K562 (cell line): ENCODE measurements around the gene NOP16. TPM values are rescaled to one million over a fixed set of nuclear protein-coding genes. Genes with fewer than 3 reads are reported as not detected.
A peak's percentile ranks its signal among the peaks of the same experiment; 100 is the strongest.

Experiments used
- ARID4B ChIP-seq: sonication (generic); formaldehyde crosslinking; IDR thresholded peaks from 2 replicates; pipeline ENCODE4 v1.8.0; 2022; ENCODE audit warnings: mild to moderate bottlenecking, missing genetic modification reagents
- ATF1 ChIP-seq, 2 experiments: fragments of 450-650 bp in 1 of 2; IDR thresholded peaks; 2 replicates each; pipeline ENCODE4 v1.6.1; 2016; ENCODE audit warnings: missing compliant biosample characterization in 1 of 2, missing genetic modification characterization in 1 of 2
- FOSL1 ChIP-seq: fragments of 200-800 bp; sonication (Bioruptor generic); conservative IDR thresholded peaks from 2 replicates; pipeline ENCODE4 v1.6.1; 2016; ENCODE audit warnings: missing genetic modification characterization, missing compliant biosample characterization
- ID3 ChIP-seq, 2 experiments: fragments of 250-450 bp in 1 of 2; fragments of 450-650 bp in 1 of 2; sonication (Bioruptor Pico) in 1 of 2; IDR thresholded peaks; 2 replicates each; pipeline versions ENCODE4 v1.6.1 to v1.8.0; 2016 to 2021; ENCODE audit warnings: mild to moderate bottlenecking in 2 of 2, moderate library complexity in 2 of 2, missing compliant biosample characterization in 1 of 2, missing genetic modification characterization in 1 of 2
- JUND ChIP-seq, 2 experiments: IDR thresholded peaks; 2 replicates in 1 of 2; 3 replicates in 1 of 2; pipeline ENCODE4 v1.6.1; 2011; ENCODE audit warnings: borderline replicate concordance in 2 of 2, low read depth in 2 of 2, low read length in 2 of 2, improper control_type of control experiment in 1 of 2, missing biosample characterization in 1 of 2, missing genetic modification characterization in 1 of 2, missing genetic modification reagents in 1 of 2
- KAT7 ChIP-seq: sonication (generic); formaldehyde crosslinking; IDR thresholded peaks from 2 replicates; pipeline ENCODE4 v1.8.0; 2022; ENCODE audit warnings: missing genetic modification reagents, mild to moderate bottlenecking, borderline replicate concordance
- NONO ChIP-seq, 2 experiments: fragments of 200-400 bp in 1 of 2; fragments of 450-650 bp in 1 of 2; formaldehyde crosslinking in 1 of 2; IDR thresholded peaks; 2 replicates each; pipeline ENCODE4 v1.6.1; 2017; ENCODE audit warnings: low read depth in 2 of 2, mild to moderate bottlenecking in 2 of 2, moderate library complexity in 2 of 2, low read length in 1 of 2
- NR4A1 ChIP-seq, 2 experiments: fragments of 250-450 bp in 1 of 2; fragments of 450-650 bp in 1 of 2; sonication (Bioruptor Pico) in 1 of 2; IDR thresholded peaks; 2 replicates each; pipeline versions ENCODE4 v1.4.0 to v1.6.1; 2016 to 2020; ENCODE audit warnings: mild to moderate bottlenecking in 2 of 2, missing compliant biosample characterization in 1 of 2, missing genetic modification characterization in 1 of 2, moderate library complexity in 1 of 2
- RBM25 ChIP-seq: fragments of 200-400 bp; formaldehyde crosslinking; IDR thresholded peaks from 2 replicates; pipeline ENCODE4 v1.6.1; 2018; ENCODE audit warnings: low read length, low read depth, moderate library complexity; ENCODE audit not compliant: severe bottlenecking
- RCOR1 ChIP-seq, 2 experiments: IDR thresholded peaks; 2 replicates each; pipeline ENCODE4 v1.6.1; 2012; ENCODE audit warnings: low read depth in 2 of 2, low read length in 2 of 2, borderline replicate concordance in 1 of 2, improper control_type of control experiment in 1 of 2
- SMAD3 ChIP-seq: fragments of 450-650 bp; formaldehyde crosslinking; conservative IDR thresholded peaks from 2 replicates; pipeline ENCODE4 v1.4.0; 2020; ENCODE audit warnings: mild to moderate bottlenecking
- SMAD4 ChIP-seq: fragments of 250-450 bp; sonication (Bioruptor Pico); conservative IDR thresholded peaks from 2 replicates; pipeline ENCODE4 v1.8.0; 2021; ENCODE audit warnings: inconsistent platforms, mild to moderate bottlenecking, moderate library complexity
- THAP12 ChIP-seq: fragments of 250-450 bp; sonication (Bioruptor Pico); IDR thresholded peaks from 2 replicates; pipeline ENCODE4 v1.9.0; 2021; ENCODE audit warnings: mild to moderate bottlenecking, inconsistent platforms
- ZFPM2 ChIP-seq: fragments of 250-450 bp; sonication (Bioruptor Pico); IDR thresholded peaks from 2 replicates; pipeline ENCODE4 v1.5.1; 2022; ENCODE audit warnings: mild to moderate bottlenecking
- ZNF584 ChIP-seq: fragments of 200-800 bp; sonication (Bioruptor generic); IDR thresholded peaks from 2 replicates; pipeline ENCODE4 v1.6.1; 2016; ENCODE audit warnings: low read depth, mild to moderate bottlenecking, missing genetic modification characterization, missing compliant biosample characterization
- polyA plus RNA-seq, 8 experiments: library from polyadenylated mRNA; depleted of rRNA in 4 of 8; stranded (reverse) in 5 of 8; unstranded in 3 of 8; fragments of >200 nt; fragmentation: Nextera tagmentation in 2 of 8; fragmentation: Illumina TruSeq in 1 of 8; extraction: Ambion mirVana in 2 of 8; extraction: Trizol in 1 of 8; gene quantifications; 2 replicates each; pipeline versions ENCODE4 v1.2.1 to v1.2.3, GENCODE V29; 2011 to 2014; ENCODE audit warnings: inconsistent platforms in 1 of 8, missing spikeins in 1 of 8
- total RNA-seq, 7 experiments: library from RNA; depleted of rRNA in 6 of 7; stranded (reverse); fragments of >200 nt in 6 of 7; fragmentation: Illumina TruSeq in 2 of 7; extraction: Trizol in 2 of 7; gene quantifications; 2 replicates each; pipeline versions ENCODE4 v1.2.1 to v1.2.3, GENCODE V29; 2011 to 2021; ENCODE audit warnings: low replicate concordance in 1 of 7

NOP16 gene
- total and polyA plus RNA-seq, 9 of the 15 experiments (the other 6 are each of a cell fraction or from before 2014, with no cell fraction given) = 92.5 to 342 (median 148) TPM

GRCh38 chr5:176415952-176416924, 27.8 kb upstream of the NOP16 start, which contains the start of gene CLTB (continued):
- TF ChIP-seq ID3 (CRISPR knock-in tag; IDR thresholded peaks at IDR 0.05) (no peak), ID3 (tag; IDR thresholded peaks at IDR 0.05) (peak; percentile 77), KAT7 (0 out of 2 replicates have a peak, but pooled peaks have one; percentile 78), ZNF584 (CRISPR knock-in tag) (peak; percentile 54; the same call in 1 of the 2 replicates), SMAD3 (CRISPR knock-in tag) (no peak), ZFPM2 (CRISPR knock-in tag) (0 out of 2 replicates have a peak, but pooled peaks have one; percentile 75), JUND (IDR thresholded peaks at IDR 0.05; ENCODE audit: borderline replicate concordance, low read depth, low read length) (peak; percentile 95), JUND (tag; IDR thresholded peaks at IDR 0.05; ENCODE audit: borderline replicate concordance, low read depth, low read length) (peak; percentile 75; the same call in 1 of the 3 replicates), ARID4B (CRISPR knock-in tag) (peak; percentile 59; the same call in 1 of the 2 replicates), FOSL1 (tag) (peak; percentile 53), ATF1 (CRISPR knock-in tag; IDR thresholded peaks at IDR 0.05) (peak; percentile 51), ATF1 (tag; IDR thresholded peaks at IDR 0.05) (peak; percentile 92), RCOR1 (IDR thresholded peaks at IDR 0.05; ENCODE audit: borderline replicate concordance in 1 of 2, low read depth in 2 of 2, low read length in 2 of 2) (peak in 1 of 2 experiments; percentile 52; a peak in 2 of 4 replicates), RBM25 (peak; percentile 68), NONO (IDR thresholded peaks at IDR 0.05; ENCODE audit: low read depth in 2 of 2, low read length in 1 of 2) (peak in 1 of 2 experiments; percentile 96; a peak in 2 of 4 replicates), SMAD4 (CRISPR knock-in tag) (peak; percentile 94), NR4A1 (CRISPR knock-in tag; IDR thresholded peaks at IDR 0.05) (peak; percentile 50; the same call in 1 of the 2 replicates), NR4A1 (tag; IDR thresholded peaks at IDR 0.05) (0 out of 2 replicates have a peak, but pooled peaks have one; percentile 42), THAP12 (CRISPR knock-in tag) (peak; percentile 54; the same call in 1 of the 2 replicates)
